ENCODE measurements around the gene WNT9B.

WNT9B gene

GRCh38 chr17:46885415-46886309 is 34.3 kb downstream of the WNT9B start:
- no peak for DNase-seq

GRCh38 chr17:46886310-46886663 is 34.9 kb downstream of the WNT9B start:
- DNase-seq: no peak

GRCh38 chr17:46887717-46888116 is 36.3 kb downstream of the WNT9B start:
- no peak for DNase-seq

- DNase-seq: no peak
Measured at GRCh38 chr17:46888727-46889126, 37.3 kb downstream of the WNT9B start.

GRCh38 chr17:46889519-46889918 is 38.1 kb downstream of the WNT9B start:
- no peak for DNase-seq

- no peak for DNase-seq
Measured at GRCh38 chr17:46889992-46890564, 38.7 kb downstream of the WNT9B start.

- no peak for DNase-seq
Measured at GRCh38 chr17:46890638-46891037, 39.3 kb downstream of the WNT9B start.

- DNase-seq: no peak
Measured at GRCh38 chr17:46892192-46892703, 40.9 kb downstream of the WNT9B start.

GRCh38 chr17:46894024-46894423 is 42.6 kb downstream of the WNT9B start:
- no peak for DNase-seq

GRCh38 chr17:46894476-46895151 is 43.2 kb downstream of the WNT9B start:
- no peak for DNase-seq

- DNase-seq: no peak
Measured at GRCh38 chr17:46895171-46895570, 43.8 kb downstream of the WNT9B start.

GRCh38 chr17:46896991-46897390 is 45.6 kb downstream of the WNT9B start:
- DNase-seq: no peak

GRCh38 chr17:46898364-46898763 is 47.0 kb downstream of the WNT9B start:
- DNase-seq: no peak

- DNase-seq: no peak
Measured at GRCh38 chr17:46898860-46899259, 47.5 kb downstream of the WNT9B start.

- no peak for DNase-seq
Measured at GRCh38 chr17:46901291-46901690, 49.9 kb downstream of the WNT9B start.

- DNase-seq: no peak
Measured at GRCh38 chr17:46903762-46904672, 52.6 kb downstream of the WNT9B start.

GRCh38 chr17:46908068-46908737 is 56.8 kb downstream of the WNT9B start:
- DNase-seq: no peak

- no peak for DNase-seq
Measured at GRCh38 chr17:46910179-46910927, 59.0 kb downstream of the WNT9B start.

- DNase-seq: no peak
Measured at GRCh38 chr17:46911311-46911710, 59.9 kb downstream of the WNT9B start.

- DNase-seq: no peak
Measured at GRCh38 chr17:46915596-46915995, 64.2 kb downstream of the WNT9B start.

- no peak for DNase-seq
Measured at GRCh38 chr17:46916211-46916610, 64.8 kb downstream of the WNT9B start.

All from activated CD4-positive, alpha-beta T cell treated with anti-CD3 and anti-CD28 coated beads, Interleukin-2, amount 50 U/mL, for 48 hours (primary cell).